Measurements from ENCODE around the gene PPIL4. TPM values are rescaled to one million over a fixed set of nuclear protein-coding genes. Genes with fewer than 3 reads are reported as not detected.

PPIL4 gene
- polyA plus RNA-seq, 1 donor = 35.6 TPM

- Histone ChIP-seq H3K4me3 (ENCODE audit: low read length) (peak overlapping the region; percentile 90), H3K4me1 (ENCODE audit: control insufficient read depth, insufficient read depth, low read length) (peaks cover 8% of the 10 kb centered on the region), H3K36me3 (ENCODE audit: control insufficient read depth, insufficient read depth, low read length) (peaks cover 11% of the 10 kb centered on the region), H3K27ac (ENCODE audit: low read length) (peak overlapping the region; percentile 99), H3K27me3 (ENCODE audit: control insufficient read depth, insufficient read depth, low read length) (peaks cover 6% of the 10 kb centered on the region), H3K9me3 (ENCODE audit: control insufficient read depth, low read depth, low read length) (no peaks in the 10 kb centered on the region)
- 0% methylated on average over 2 of the region's 12 CpGs for WGBS (ENCODE audit: insufficient coverage, low lambda C conversion rate)
- DNase-seq = no peak
These were observed 1.1 kb downstream of the PPIL4 start for GRCh38 chr6:149544646-149545257.

DNA sequence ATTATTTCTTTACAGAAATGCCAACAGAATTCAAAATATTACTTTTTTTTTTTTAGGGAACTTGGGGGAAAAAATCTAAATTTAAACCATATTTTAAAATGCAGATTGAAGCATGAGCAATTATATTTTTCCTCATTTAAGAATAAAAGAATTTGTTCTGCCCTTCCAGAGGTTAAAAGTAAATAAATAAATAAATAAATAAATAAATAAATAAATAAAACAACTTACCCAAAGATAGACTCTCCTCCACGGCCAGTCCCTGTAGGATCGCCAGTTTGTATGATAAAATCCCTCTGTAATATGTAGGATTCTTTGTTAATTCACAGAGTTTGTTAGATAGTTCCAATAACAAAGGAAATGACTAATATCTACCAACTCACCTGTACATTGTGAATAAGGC lies 4.7 kb downstream of the PPIL4 start:
- no peaks in the 10 kb centered on the region for H3K9me3 ChIP-seq (ENCODE audit: control insufficient read depth, low read depth, low read length)
- peaks cover 8% of the 10 kb centered on the region for H3K4me1 ChIP-seq (ENCODE audit: control insufficient read depth, insufficient read depth, low read length)
- no peaks in the 10 kb centered on the region for H3K27me3 ChIP-seq (ENCODE audit: control insufficient read depth, insufficient read depth, low read length)
- H3K27ac ChIP-seq (ENCODE audit: low read length) = no peak overlapping the region
- H3K4me3 ChIP-seq (ENCODE audit: low read length) = no peak overlapping the region
- DNase-seq = no peak
- no CpG with 5 or more reads among the region's 2 CpGs for WGBS (ENCODE audit: insufficient coverage, low lambda C conversion rate)
- peaks cover 38% of the 10 kb centered on the region for H3K36me3 ChIP-seq (ENCODE audit: control insufficient read depth, insufficient read depth, low read length)

DNA sequence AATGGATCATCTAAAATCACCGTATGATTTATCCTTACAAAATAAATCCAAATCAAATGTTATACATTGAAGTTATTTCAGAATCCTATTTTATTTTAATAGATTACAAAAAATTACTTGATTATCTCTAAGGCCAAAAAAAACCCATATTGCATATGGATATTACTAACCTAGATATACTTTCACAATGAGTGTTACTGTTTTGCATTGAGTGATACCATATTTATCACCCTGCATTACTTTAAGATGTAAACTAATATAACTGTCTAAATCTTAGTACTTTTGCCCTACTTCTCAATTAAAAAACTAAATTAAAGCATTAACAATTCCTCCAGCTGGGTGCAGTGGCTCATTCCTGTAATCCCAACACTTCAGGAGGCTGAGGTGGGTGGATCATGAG lies 11.1 kb downstream of the PPIL4 start:
- Histone ChIP-seq H3K9me3 (ENCODE audit: control insufficient read depth, low read depth, low read length) (no peaks in the 10 kb centered on the region), H3K36me3 (ENCODE audit: control insufficient read depth, insufficient read depth, low read length) (peaks cover 57% of the 10 kb centered on the region), H3K4me1 (ENCODE audit: control insufficient read depth, insufficient read depth, low read length) (no peaks in the 10 kb centered on the region), H3K4me3 (ENCODE audit: low read length) (no peak overlapping the region), H3K27me3 (ENCODE audit: control insufficient read depth, insufficient read depth, low read length) (no peaks in the 10 kb centered on the region), H3K27ac (ENCODE audit: low read length) (no peak overlapping the region)
- DNase-seq = no peak
- WGBS (ENCODE audit: insufficient coverage, low lambda C conversion rate) = 100% methylated on average over 1 of the region's 1 CpG

GRCh38 chr6:149529650-149530049 lies 16.2 kb downstream of the PPIL4 start:
- Histone ChIP-seq H3K27me3 (ENCODE audit: control insufficient read depth, insufficient read depth, low read length) (no peaks in the 10 kb centered on the region), H3K4me3 (ENCODE audit: low read length) (no peak overlapping the region), H3K36me3 (ENCODE audit: control insufficient read depth, insufficient read depth, low read length) (peaks cover 47% of the 10 kb centered on the region), H3K4me1 (ENCODE audit: control insufficient read depth, insufficient read depth, low read length) (no peaks in the 10 kb centered on the region), H3K27ac (ENCODE audit: low read length) (no peak overlapping the region), H3K9me3 (ENCODE audit: control insufficient read depth, low read depth, low read length) (no peaks in the 10 kb centered on the region)
- no peak for DNase-seq
- 95% methylated on average over 4 of the region's 5 CpGs for WGBS (ENCODE audit: insufficient coverage, low lambda C conversion rate)

DNA sequence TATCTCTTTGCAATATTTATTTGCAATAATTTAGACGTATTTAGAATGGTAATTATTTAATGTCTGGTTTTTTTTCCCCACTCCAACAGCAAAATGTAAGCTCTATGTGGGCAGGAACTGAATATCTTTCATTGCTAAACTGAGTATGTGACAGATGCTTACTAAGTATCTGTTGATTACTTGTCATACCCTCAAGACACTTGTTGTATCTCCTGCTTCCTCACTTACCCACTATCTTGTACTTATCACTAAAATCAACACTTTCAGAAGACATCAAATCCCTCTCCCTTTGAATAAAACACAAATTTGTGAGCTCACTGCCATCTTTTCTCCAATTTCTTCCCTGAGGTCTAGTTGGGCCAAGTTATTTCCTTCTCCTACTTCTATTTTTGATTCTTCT lies 30.3 kb downstream of the PPIL4 start:
- Histone ChIP-seq H3K4me1 (ENCODE audit: control insufficient read depth, insufficient read depth, low read length) (no peaks in the 10 kb centered on the region), H3K27ac (ENCODE audit: low read length) (no peak overlapping the region), H3K4me3 (ENCODE audit: low read length) (no peak overlapping the region), H3K36me3 (ENCODE audit: control insufficient read depth, insufficient read depth, low read length) (peaks cover 34% of the 10 kb centered on the region), H3K27me3 (ENCODE audit: control insufficient read depth, insufficient read depth, low read length) (no peaks in the 10 kb centered on the region), H3K9me3 (ENCODE audit: control insufficient read depth, low read depth, low read length) (no peaks in the 10 kb centered on the region)
- DNase-seq = no peak
- no CpG with 5 or more reads among the region's 1 CpG for WGBS (ENCODE audit: insufficient coverage, low lambda C conversion rate)

DNA sequence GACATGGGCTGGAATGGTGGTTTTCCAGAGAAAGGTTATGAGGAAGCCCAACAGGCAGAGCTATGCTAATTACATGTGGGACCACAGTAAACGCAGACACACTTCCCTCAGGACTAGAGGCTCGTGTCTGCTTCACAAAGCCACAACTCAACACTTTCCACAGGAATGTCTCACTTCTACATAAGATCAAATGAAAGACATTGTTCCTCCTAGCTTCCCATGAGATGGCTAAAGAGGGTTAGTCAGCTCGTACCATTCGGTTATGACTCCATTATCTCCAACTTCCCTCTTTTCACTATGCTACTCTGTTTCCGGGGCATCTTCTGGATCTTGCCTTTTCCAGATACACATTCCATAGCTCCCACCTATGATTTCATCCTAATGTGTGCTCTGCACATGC lies 31.9 kb downstream of the PPIL4 start:
- Histone ChIP-seq H3K27me3 (ENCODE audit: control insufficient read depth, insufficient read depth, low read length) (no peaks in the 10 kb centered on the region), H3K27ac (ENCODE audit: low read length) (no peak overlapping the region), H3K4me1 (ENCODE audit: control insufficient read depth, insufficient read depth, low read length) (no peaks in the 10 kb centered on the region), H3K9me3 (ENCODE audit: control insufficient read depth, low read depth, low read length) (no peaks in the 10 kb centered on the region), H3K4me3 (ENCODE audit: low read length) (no peak overlapping the region), H3K36me3 (ENCODE audit: control insufficient read depth, insufficient read depth, low read length) (peaks cover 35% of the 10 kb centered on the region)
- DNase-seq = no peak
- 85% methylated on average over 3 of the region's 5 CpGs for WGBS (ENCODE audit: insufficient coverage, low lambda C conversion rate)

DNA sequence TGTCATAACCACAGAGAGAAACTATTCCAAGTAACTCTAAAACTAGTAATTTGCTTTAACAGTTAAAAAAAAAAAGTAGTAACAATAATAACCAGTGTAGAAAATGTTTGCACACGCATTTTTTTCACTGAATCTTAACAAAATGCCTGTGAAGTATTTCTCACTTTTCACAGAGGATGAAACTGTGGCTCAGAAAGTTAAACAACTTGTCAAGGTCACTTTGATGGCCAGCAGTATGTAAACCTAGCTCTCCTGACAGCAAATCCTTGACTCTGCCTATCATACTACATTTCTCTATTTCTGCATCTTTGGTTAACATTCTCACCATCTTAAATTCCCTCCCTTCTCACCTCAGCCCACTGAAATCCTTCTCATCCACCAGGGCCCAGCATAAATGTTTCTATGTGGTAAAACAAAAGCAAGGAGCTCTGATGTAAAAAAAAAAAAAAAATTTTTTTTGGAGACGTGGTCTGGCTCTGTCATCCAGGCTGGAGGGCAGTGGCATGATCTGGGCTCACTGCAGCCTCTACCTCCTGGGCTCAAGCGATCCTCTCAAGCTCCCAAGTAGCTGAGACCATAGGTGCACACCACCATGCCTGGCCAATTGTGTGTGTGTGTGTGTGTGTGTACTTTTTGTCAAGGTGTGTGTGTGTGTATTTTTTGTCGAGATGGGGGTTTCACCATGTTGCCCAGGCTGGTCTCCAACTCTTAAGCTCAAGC lies 34.9 kb downstream of the PPIL4 start:
- no peaks in the 10 kb centered on the region for H3K4me1 ChIP-seq (ENCODE audit: control insufficient read depth, insufficient read depth, low read length)
- 83% methylated on average over 1 of the region's 4 CpGs for WGBS (ENCODE audit: insufficient coverage, low lambda C conversion rate)
- no peak for DNase-seq
- no peak overlapping the region for H3K27ac ChIP-seq (ENCODE audit: low read length)
- H3K27me3 ChIP-seq (ENCODE audit: control insufficient read depth, insufficient read depth, low read length) = no peaks in the 10 kb centered on the region
- no peak overlapping the region for H3K4me3 ChIP-seq (ENCODE audit: low read length)
- no peaks in the 10 kb centered on the region for H3K9me3 ChIP-seq (ENCODE audit: control insufficient read depth, low read depth, low read length)
- H3K36me3 ChIP-seq (ENCODE audit: control insufficient read depth, insufficient read depth, low read length) = peaks cover 29% of the 10 kb centered on the region

- H3K9me3 ChIP-seq (ENCODE audit: control insufficient read depth, low read depth, low read length) = no peaks in the 10 kb centered on the region
- DNase-seq = no peak
- H3K4me1 ChIP-seq (ENCODE audit: control insufficient read depth, insufficient read depth, low read length) = no peaks in the 10 kb centered on the region
- WGBS (ENCODE audit: insufficient coverage, low lambda C conversion rate) = 87% methylated on average over 3 of the region's 3 CpGs
- peaks cover 33% of the 10 kb centered on the region for H3K36me3 ChIP-seq (ENCODE audit: control insufficient read depth, insufficient read depth, low read length)
- H3K27me3 ChIP-seq (ENCODE audit: control insufficient read depth, insufficient read depth, low read length) = no peaks in the 10 kb centered on the region
- H3K4me3 ChIP-seq (ENCODE audit: low read length) = no peak overlapping the region
- H3K27ac ChIP-seq (ENCODE audit: low read length) = no peak overlapping the region
These were observed 37.4 kb downstream of the PPIL4 start for GRCh38 chr6:149508485-149508884.

DNA sequence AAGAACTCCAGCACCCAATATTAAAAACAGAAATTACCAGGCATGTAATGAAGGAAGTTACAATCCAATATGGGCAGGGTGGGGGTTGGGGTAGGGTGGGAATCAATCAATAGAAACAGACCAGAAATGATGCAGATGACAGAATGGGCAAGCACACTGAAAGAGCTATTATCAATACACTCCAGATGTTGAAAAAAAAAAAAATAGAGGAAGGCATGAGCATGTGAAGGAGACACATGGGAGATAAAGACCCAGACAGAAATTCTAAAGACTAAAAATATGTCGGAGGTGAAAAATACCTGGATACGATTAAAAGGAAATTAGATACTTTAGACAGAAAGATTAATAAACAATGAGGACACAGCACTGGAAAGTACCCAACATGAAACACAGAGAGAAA lies 42.0 kb downstream of the PPIL4 start:
- Histone ChIP-seq H3K4me1 (ENCODE audit: control insufficient read depth, insufficient read depth, low read length) (no peaks in the 10 kb centered on the region), H3K4me3 (ENCODE audit: low read length) (no peak overlapping the region), H3K27ac (ENCODE audit: low read length) (no peak overlapping the region), H3K27me3 (ENCODE audit: control insufficient read depth, insufficient read depth, low read length) (no peaks in the 10 kb centered on the region), H3K9me3 (ENCODE audit: control insufficient read depth, low read depth, low read length) (no peaks in the 10 kb centered on the region), H3K36me3 (ENCODE audit: control insufficient read depth, insufficient read depth, low read length) (peaks cover 19% of the 10 kb centered on the region)
- WGBS (ENCODE audit: insufficient coverage, low lambda C conversion rate) = 93% methylated on average over 2 of the region's 2 CpGs
- DNase-seq = no peak

DNA sequence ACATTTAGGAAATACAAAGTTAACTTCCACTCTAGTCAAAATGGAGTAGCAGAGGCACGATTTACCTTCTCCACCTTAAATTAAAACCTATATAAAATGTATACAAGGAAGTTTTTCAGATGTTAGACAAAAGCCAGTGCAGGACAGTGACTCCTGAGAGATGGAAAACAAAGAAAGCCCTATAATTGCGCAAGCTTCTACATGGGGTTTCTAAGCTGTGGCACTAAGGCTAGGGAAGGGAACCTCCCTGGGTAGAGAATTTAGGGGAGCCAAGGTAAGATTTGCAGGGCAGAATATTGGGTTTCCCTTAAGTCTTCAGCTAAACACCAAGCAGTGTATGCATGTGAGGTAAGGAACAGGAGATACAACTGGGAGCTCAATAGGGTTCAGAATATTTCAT lies 42.6 kb downstream of the PPIL4 start:
- WGBS (ENCODE audit: insufficient coverage, low lambda C conversion rate) = 80% methylated on average over 1 of the region's 2 CpGs
- H3K27me3 ChIP-seq (ENCODE audit: control insufficient read depth, insufficient read depth, low read length) = no peaks in the 10 kb centered on the region

GRCh38 chr6:149501768-149502167 lies 44.1 kb downstream of the PPIL4 start:
- 100% methylated on average over 1 of the region's 3 CpGs for WGBS (ENCODE audit: insufficient coverage, low lambda C conversion rate)

More for the DNA sequence above, 42.6 kb downstream of the PPIL4 start:
- no peak for DNase-seq
- no peak overlapping the region for H3K27ac ChIP-seq (ENCODE audit: low read length)
- H3K4me1 ChIP-seq (ENCODE audit: control insufficient read depth, insufficient read depth, low read length) = no peaks in the 10 kb centered on the region
- peaks cover 19% of the 10 kb centered on the region for H3K36me3 ChIP-seq (ENCODE audit: control insufficient read depth, insufficient read depth, low read length)
- H3K9me3 ChIP-seq (ENCODE audit: control insufficient read depth, low read depth, low read length) = no peaks in the 10 kb centered on the region
- no peak overlapping the region for H3K4me3 ChIP-seq (ENCODE audit: low read length)

More at GRCh38 chr6:149501768-149502167, 44.1 kb downstream of the PPIL4 start:
- H3K4me3 ChIP-seq (ENCODE audit: low read length) = no peak overlapping the region
- no peak overlapping the region for H3K27ac ChIP-seq (ENCODE audit: low read length)
- peaks cover 16% of the 10 kb centered on the region for H3K36me3 ChIP-seq (ENCODE audit: control insufficient read depth, insufficient read depth, low read length)
- no peaks in the 10 kb centered on the region for H3K4me1 ChIP-seq (ENCODE audit: control insufficient read depth, insufficient read depth, low read length)
- H3K9me3 ChIP-seq (ENCODE audit: control insufficient read depth, low read depth, low read length) = no peaks in the 10 kb centered on the region
- DNase-seq = no peak
- no peaks in the 10 kb centered on the region for H3K27me3 ChIP-seq (ENCODE audit: control insufficient read depth, insufficient read depth, low read length)

Data from large intestine (tissue), 3 donors.